Body of pancreas (tissue), 4 donors: ENCODE data around the gene DENND5B. TPM values are rescaled to one million over a fixed set of nuclear protein-coding genes. Genes with fewer than 3 reads are reported as not detected.

Experiments
- ATAC-seq: fragments of 150-250 bp; one replicate; pipeline ENCODE4 v1.9.1; 2016
- DNase-seq, 4 donors: peaks; one replicate each; pipeline ENCODE4 v3.0.0-alpha.2; 2019
- H3K27ac ChIP-seq, 4 donors: fragments of 200-600 bp; sonication (generic); 1 replicate in 3 of 4; 2 replicates in 1 of 4; pipeline versions ENCODE4 v1.5.1 to v1.6.1; 2016 to 2019; ENCODE audit warnings: mild to moderate bottlenecking in 1 of 4, mixed read lengths in 1 of 4, moderate library complexity in 1 of 4
- H3K27me3 ChIP-seq, 2 donors: fragments of 200-600 bp; sonication (generic); one replicate each; pipeline ENCODE4 v1.6.0; 2016; ENCODE audit warnings: mild to moderate bottlenecking in 1 of 2
- H3K36me3 ChIP-seq, 2 donors: fragments of 200-600 bp; sonication (generic); replicated peaks in 1 of 2; 2 replicates each; pipeline ENCODE4 v1.5.1; 2016; ENCODE audit warnings: low read depth in 2 of 2; ENCODE audit not compliant: insufficient read depth in 1 of 2
- H3K4me1 ChIP-seq: fragments of 200-600 bp; sonication (generic); one replicate; pipeline ENCODE4 v1.6.0; 2016
- H3K4me3 ChIP-seq, 2 donors: fragments of 200-600 bp; sonication (generic); 1 replicate in 1 of 2; 2 replicates in 1 of 2; pipeline ENCODE4 v1.5.1; 2016 to 2019
- H3K9me3 ChIP-seq, 3 donors: fragments of 200-600 bp; sonication (generic); 1 replicate in 2 of 3; 2 replicates in 1 of 3; pipeline ENCODE4 v1.5.1; 2016
- POLR2A ChIP-seq, 3 donors: fragments of 450-650 bp; IDR thresholded peaks; one replicate each; pipeline ENCODE4 v1.6.1; 2016; ENCODE audit warnings: antibody characterized with exemption in 3 of 3, mild to moderate bottlenecking in 2 of 3
- WGBS, 2 donors: methylation state at CpG; one replicate each; pipeline ENCODE4 v1.1.5; 2017; 5-methylcytosine and 5-hydroxymethylcytosine counted together
- intact Hi-C: fragments of 100-400 bp; cut with DNase I; formaldehyde crosslinking; loops from one replicate; pipeline ENCODE4 v1.15.1; 2023
- total RNA-seq, 2 donors: library from RNA; depleted of rRNA; stranded (reverse); fragments of >200 nt; gene quantifications; one replicate each; pipeline ENCODE4 v1.1.0, GENCODE V29; 2016
- TF ChIP-seq, protein P1 (sequence below), 7 experiments: fragments of 450-650 bp in 4 of 7; fragments of 200-600 bp in 3 of 7; sonication (generic) in 3 of 7; IDR thresholded peaks; one replicate each; pipeline ENCODE4 v1.5.1; 2016 to 2019; ENCODE audit warnings: antibody characterized with exemption in 7 of 7

DENND5B gene
- total RNA-seq, 2 donors from 2014 or later, result 8.8 to 32.0 TPM

DNA sequence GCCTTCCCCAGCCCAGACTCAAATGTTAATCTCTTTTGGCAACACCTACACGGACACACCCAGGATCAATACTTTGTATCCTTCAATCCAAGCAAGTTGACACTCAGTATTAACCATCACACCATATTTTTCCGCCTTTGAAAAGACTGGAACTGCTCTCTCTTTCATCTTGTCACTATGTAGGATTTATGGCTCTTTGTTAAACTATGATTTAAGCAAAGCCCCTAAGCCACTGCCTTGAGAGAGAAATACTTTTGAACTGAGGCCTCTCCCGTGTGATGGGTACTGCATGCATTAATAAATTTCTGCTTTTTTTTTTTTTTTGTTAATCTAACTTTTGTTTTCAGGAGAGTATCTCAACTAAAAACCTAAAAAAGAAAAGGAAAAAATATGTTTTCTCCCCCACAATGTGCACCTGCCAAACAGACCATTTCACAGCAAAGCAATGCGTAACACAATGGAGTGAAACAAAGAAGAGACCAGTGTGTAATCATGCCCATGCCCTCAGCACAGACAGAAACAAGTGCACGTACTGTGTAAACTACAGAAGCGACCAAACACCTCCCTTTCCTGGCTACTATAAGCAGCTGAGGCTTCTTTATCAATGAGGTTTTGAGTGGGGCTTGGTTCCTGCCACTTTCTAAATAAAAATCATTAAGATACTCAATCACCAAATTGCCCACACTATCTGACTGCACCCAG lies 40.2 kb upstream of the DENND5B start:
- Histone ChIP-seq H3K4me1 (peaks cover 19% of the 10 kb centered on the region), H3K27me3 (no peaks in the 10 kb centered on the region), H3K9me3 (no peaks in the 10 kb centered on the region), H3K4me3 (no peak overlapping the region), H3K36me3 (no peaks in the 10 kb centered on the region), H3K27ac (no peak overlapping the region)
- intact Hi-C loops, result loop anchor here (5.0 kb wide), 1 partner anchor 229 kb away; no protein-coding TSS in a partner anchor
- DNase-seq (no peak), ATAC-seq (no peak)
- TF ChIP-seq, protein P1, sequence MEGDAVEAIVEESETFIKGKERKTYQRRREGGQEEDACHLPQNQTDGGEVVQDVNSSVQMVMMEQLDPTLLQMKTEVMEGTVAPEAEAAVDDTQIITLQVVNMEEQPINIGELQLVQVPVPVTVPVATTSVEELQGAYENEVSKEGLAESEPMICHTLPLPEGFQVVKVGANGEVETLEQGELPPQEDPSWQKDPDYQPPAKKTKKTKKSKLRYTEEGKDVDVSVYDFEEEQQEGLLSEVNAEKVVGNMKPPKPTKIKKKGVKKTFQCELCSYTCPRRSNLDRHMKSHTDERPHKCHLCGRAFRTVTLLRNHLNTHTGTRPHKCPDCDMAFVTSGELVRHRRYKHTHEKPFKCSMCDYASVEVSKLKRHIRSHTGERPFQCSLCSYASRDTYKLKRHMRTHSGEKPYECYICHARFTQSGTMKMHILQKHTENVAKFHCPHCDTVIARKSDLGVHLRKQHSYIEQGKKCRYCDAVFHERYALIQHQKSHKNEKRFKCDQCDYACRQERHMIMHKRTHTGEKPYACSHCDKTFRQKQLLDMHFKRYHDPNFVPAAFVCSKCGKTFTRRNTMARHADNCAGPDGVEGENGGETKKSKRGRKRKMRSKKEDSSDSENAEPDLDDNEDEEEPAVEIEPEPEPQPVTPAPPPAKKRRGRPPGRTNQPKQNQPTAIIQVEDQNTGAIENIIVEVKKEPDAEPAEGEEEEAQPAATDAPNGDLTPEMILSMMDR (IDR thresholded peaks at IDR 0.05), result no peak
- no peak for TF ChIP-seq POLR2A (IDR thresholded peaks at IDR 0.05)
- 80 to 82% methylated on average over 6 of the region's 6 CpGs for WGBS, 2 donors

DNA sequence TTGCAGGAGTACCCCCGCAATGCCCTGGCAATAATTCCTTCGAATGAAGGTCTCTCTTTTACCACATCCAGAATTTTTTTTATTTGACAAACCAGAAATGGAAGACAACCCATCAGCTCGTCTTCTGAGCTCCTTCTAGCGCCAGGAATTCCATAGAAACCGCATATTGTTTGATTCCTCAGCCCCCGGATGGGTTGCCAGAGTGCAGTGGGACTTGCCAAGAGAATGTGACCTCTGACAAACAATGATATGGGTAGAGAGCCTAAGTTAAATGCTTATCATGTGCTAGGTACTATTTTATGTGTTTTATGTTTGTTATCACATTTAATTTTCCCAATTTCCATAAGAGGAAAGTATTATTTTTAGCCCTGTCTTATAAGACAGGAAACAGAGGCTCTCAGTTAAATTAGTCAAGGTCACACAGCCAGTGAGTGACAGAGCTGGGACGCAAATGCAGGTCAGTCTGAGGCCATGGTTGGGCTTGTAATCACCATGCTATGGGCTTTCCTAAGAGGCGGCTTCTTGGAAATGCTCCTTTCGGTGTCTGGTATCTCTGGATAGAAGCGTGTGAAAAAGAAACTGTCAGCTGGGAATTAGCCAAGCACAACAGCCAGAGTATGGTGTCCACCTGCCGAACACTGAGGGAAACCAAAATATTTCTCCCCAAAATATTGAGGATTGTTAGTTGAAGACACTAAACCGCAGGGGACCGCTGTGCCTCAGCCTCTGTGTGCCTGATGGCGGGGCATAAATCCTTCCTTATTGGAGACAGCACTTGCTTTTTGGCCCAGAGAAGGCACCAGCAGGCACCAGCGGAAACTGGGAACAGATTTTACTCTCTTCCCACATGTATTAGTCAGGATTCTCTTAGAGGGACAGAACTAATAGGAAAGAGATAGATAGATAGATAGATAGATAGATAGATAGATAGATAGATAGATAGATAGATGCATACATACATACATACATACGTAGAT lies 39.1 kb upstream of the DENND5B start:
- Histone ChIP-seq H3K9me3 (no peaks in the 10 kb centered on the region), H3K27me3 (no peaks in the 10 kb centered on the region), H3K4me3 (no peak overlapping the region), H3K36me3 (no peaks in the 10 kb centered on the region), H3K4me1 (peaks cover 19% of the 10 kb centered on the region), H3K27ac (peak overlapping the region in 3 of 4 donors; percentile 38 to 48 (median 46))
- TF ChIP-seq, protein P1 (IDR thresholded peaks at IDR 0.05), result no peak
- no peak for TF ChIP-seq POLR2A (IDR thresholded peaks at IDR 0.05)
- DNase-seq (peak; percentile 50 to 70 (median 58)), ATAC-seq (peak; percentile 95)
- intact Hi-C loops, result loop anchor here (5.0 kb wide), 1 partner anchor 228 kb away; no protein-coding TSS in a partner anchor
- 42 to 43% methylated on average over 16 of the region's 16 CpGs for WGBS, 2 donors

DNA sequence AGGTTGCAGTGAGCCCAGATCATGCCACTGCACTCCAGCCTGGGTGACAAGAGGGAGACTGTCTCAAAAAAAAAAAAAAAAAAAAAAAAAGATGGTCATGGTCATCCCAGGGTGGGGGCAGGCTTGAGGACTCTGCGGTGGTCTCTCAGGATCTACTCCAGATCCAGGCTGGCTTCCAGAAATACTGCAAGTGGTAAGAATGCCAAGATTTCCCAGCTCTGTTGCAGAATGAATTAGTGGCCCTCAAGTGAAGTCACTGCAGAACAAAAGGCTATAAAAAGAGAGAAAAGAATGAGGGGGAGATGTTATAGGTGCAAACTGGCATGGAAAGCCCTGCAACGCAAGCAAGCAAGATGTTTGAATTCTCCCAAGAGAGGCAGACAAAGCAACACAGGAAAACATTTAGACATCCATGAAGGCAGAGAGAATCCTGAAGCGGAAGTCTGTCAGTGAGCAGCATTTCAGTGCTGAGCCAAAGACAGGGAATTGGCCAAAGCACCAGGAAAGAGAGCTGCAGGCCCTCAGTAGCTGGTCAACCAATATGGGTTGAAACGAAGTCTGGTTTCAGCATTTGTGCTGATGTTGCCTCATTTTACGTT lies 36.6 kb upstream of the DENND5B start:
- Histone ChIP-seq H3K27ac (no peak overlapping the region), H3K9me3 (no peaks in the 10 kb centered on the region), H3K27me3 (no peaks in the 10 kb centered on the region), H3K36me3 (no peaks in the 10 kb centered on the region), H3K4me3 (no peak overlapping the region), H3K4me1 (peaks cover 19% of the 10 kb centered on the region)
- DNase-seq (no peak), ATAC-seq (no peak)
- WGBS, 2 donors, result 75 to 85% methylated on average over 5 of the region's 5 CpGs
- no peak for TF ChIP-seq POLR2A (IDR thresholded peaks at IDR 0.05)
- TF ChIP-seq, protein P1 (IDR thresholded peaks at IDR 0.05), result no peak
- intact Hi-C loops, result no loop called here

DNA sequence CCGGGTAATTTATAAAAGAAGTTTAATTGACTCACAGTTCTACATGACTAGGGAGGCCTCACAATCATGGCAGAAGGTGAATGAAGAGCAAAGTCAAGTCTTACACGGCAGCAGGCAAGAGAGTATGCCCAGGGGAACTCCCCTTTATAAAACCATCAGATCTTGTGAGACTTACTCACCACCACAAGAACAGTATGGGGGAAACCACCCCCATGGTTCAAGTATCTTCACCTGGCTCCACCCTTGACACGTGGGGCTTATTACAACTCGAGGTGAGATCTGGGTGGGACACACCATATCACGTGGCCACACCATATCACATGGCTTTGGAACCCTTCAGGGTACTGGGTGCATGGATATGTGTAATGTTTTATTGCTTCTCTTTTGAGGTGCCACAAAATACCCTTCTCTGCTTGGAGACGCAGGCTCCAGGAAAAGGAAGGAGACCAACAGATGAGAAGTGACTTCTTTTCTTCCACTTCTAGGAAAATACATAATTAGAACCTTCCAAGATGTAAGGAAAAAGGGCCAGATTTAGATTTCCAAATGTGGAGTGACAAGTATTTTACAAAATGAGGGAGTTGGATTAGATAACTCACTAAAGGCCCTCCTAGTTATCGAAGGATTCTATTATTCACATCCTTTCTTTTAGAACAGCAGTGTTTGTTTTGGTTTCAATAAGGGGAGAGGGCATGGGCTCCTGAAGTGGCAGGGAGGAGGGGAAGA lies 35.5 kb upstream of the DENND5B start:
- Histone ChIP-seq H3K4me3 (no peak overlapping the region), H3K36me3 (no peaks in the 10 kb centered on the region), H3K9me3 (no peaks in the 10 kb centered on the region), H3K27me3 (no peaks in the 10 kb centered on the region), H3K27ac (no peak overlapping the region), H3K4me1 (peaks cover 19% of the 10 kb centered on the region)
- TF ChIP-seq POLR2A (IDR thresholded peaks at IDR 0.05), result no peak
- TF ChIP-seq, protein P1 (IDR thresholded peaks at IDR 0.05), result no peak
- 78 to 90% methylated on average over 7 of the region's 7 CpGs for WGBS, 2 donors
- intact Hi-C loops, result no loop called here
- ATAC-seq, result no peak
- no peak for DNase-seq
